Neural progenitor cell (in vitro differentiated cells): ENCODE data around the gene IL17A. TPM values are rescaled to one million over a fixed set of nuclear protein-coding genes. Genes with fewer than 3 reads are reported as not detected.

Source experiments
- DNase-seq: peaks from one replicate; pipeline ENCODE4 v3.0.0-alpha.2; 2016; ENCODE audit warnings: low spot score
- H2AFZ ChIP-seq: fragments of 200-600 bp; sonication (generic); replicated peaks from 2 replicates; pipeline ENCODE4 v1.6.1; 2016; ENCODE audit warnings: antibody characterized with exemption
- H3F3A ChIP-seq: fragments of 200-600 bp; sonication (generic); 2 replicates; pipeline ENCODE4 v1.6.1; 2016; ENCODE audit warnings: antibody characterized with exemption, low read depth
- H3K27ac ChIP-seq: fragments of 200-600 bp; sonication (generic); 2 replicates; pipeline ENCODE4 v1.5.1; 2016; ENCODE audit warnings: mild to moderate bottlenecking
- H3K27me3 ChIP-seq: fragments of 200-600 bp; sonication (generic); 2 replicates; pipeline ENCODE4 v1.6.1; 2016; ENCODE audit warnings: mild to moderate bottlenecking, moderate library complexity
- H3K36me3 ChIP-seq: fragments of 200-600 bp; sonication (generic); 2 replicates; pipeline ENCODE4 v1.5.1; 2016
- H3K4me1 ChIP-seq: fragments of 200-600 bp; sonication (generic); 2 replicates; pipeline ENCODE4 v1.6.1; 2016; ENCODE audit warnings: mixed run types
- H3K4me2 ChIP-seq: fragments of 200-600 bp; sonication (generic); 2 replicates; pipeline ENCODE4 v1.6.1; 2016
- H3K4me3 ChIP-seq: fragments of 200-600 bp; sonication (generic); 2 replicates; pipeline ENCODE4 v1.5.1; 2016
- H3K79me2 ChIP-seq: fragments of 200-600 bp; sonication (generic); 2 replicates; pipeline ENCODE4 v1.6.1; 2016; ENCODE audit warnings: low read depth
- H3K9ac ChIP-seq: fragments of 200-600 bp; sonication (generic); 2 replicates; pipeline ENCODE4 v1.6.1; 2016
- H3K9me3 ChIP-seq: fragments of 200-600 bp; sonication (generic); 2 replicates; pipeline ENCODE4 v1.5.1; 2016; ENCODE audit warnings: low read depth
- H4K20me1 ChIP-seq: fragments of 200-600 bp; sonication (generic); 2 replicates; pipeline ENCODE4 v1.6.1; 2016; ENCODE audit warnings: low read depth
- H3K27ac Mint-ChIP-seq: 3 replicates; pipeline ENCODE4 v1.8.0; 2021; ENCODE audit warnings: mixed read lengths
- H3K27me3 Mint-ChIP-seq: 2 replicates; pipeline ENCODE4 v1.8.0; 2022; ENCODE audit warnings: low read depth, mild to moderate bottlenecking, inconsistent platforms, moderate library complexity, mixed read lengths; ENCODE audit not compliant: insufficient read depth
- H3K36me3 Mint-ChIP-seq: 3 replicates; pipeline ENCODE4 v1.8.0; 2021; ENCODE audit warnings: mixed read lengths
- H3K4me1 Mint-ChIP-seq: 3 replicates; pipeline ENCODE4 v1.8.0; 2021; ENCODE audit warnings: mixed read lengths
- H3K4me3 Mint-ChIP-seq: 3 replicates; pipeline ENCODE4 v1.8.0; 2021; ENCODE audit warnings: mild to moderate bottlenecking, moderate library complexity, mixed read lengths
- H3K9me3 Mint-ChIP-seq: 3 replicates; pipeline ENCODE4 v1.8.0; 2020; ENCODE audit warnings: mixed read lengths
- EZH2 ChIP-seq: fragments of 200-600 bp; sonication (generic); IDR thresholded peaks from 2 replicates; pipeline ENCODE4 v1.6.1; 2017; ENCODE audit warnings: antibody characterized with exemption, mild to moderate bottlenecking, moderate library complexity
- EZH2phosphoT487 ChIP-seq: fragments of 200-600 bp; sonication (generic); IDR thresholded peaks from 2 replicates; pipeline ENCODE4 v1.6.1; 2017; ENCODE audit warnings: antibody characterized with exemption
- total RNA-seq: library from RNA; depleted of rRNA; stranded (reverse); fragments of >200 nt; gene quantifications from 2 replicates; pipeline ENCODE4 v1.2.3, GENCODE V29; 2015; ENCODE audit warnings: low replicate concordance
- TF ChIP-seq, protein P1 (sequence below): fragments of 200-600 bp; sonication (generic); IDR thresholded peaks from 2 replicates; pipeline ENCODE4 v1.5.1; 2017; ENCODE audit warnings: antibody characterized with exemption, mild to moderate bottlenecking

IL17A gene
- total RNA-seq, 1 donor from 2014 or later: not detected

- Mint-ChIP-seq H3K27ac (no peak overlapping the region), H3K36me3 (no peaks in the 10 kb centered on the region)
These were observed 31.6 kb downstream of the IL17A start for GRCh38 chr6:52217761-52218160.

GRCh38 chr6:52221302-52221701 lies 35.1 kb downstream of the IL17A start:
- Histone ChIP-seq H3K4me1 (no peaks in the 10 kb centered on the region), H3K27me3 (no peaks in the 10 kb centered on the region), H3K27ac (no peak overlapping the region), H3K4me2 (no peak overlapping the region), H3F3A (no peaks in the 10 kb centered on the region), H3K4me3 (no peak overlapping the region), H4K20me1 (no peaks in the 10 kb centered on the region), H2AFZ (no peak overlapping the region), H3K36me3 (no peaks in the 10 kb centered on the region), H3K9me3 (no peaks in the 10 kb centered on the region), H3K9ac (no peak overlapping the region), H3K79me2 (no peaks in the 10 kb centered on the region)
- Mint-ChIP-seq H3K27me3 (peaks cover 3% of the 10 kb centered on the region), H3K27ac (no peak overlapping the region), H3K4me1 (no peaks in the 10 kb centered on the region), H3K36me3 (no peaks in the 10 kb centered on the region), H3K4me3 (no peak overlapping the region), H3K9me3 (no peaks in the 10 kb centered on the region)
- no peak for TF ChIP-seq EZH2
- TF ChIP-seq EZH2phosphoT487: no peak
- TF ChIP-seq, protein P1, sequence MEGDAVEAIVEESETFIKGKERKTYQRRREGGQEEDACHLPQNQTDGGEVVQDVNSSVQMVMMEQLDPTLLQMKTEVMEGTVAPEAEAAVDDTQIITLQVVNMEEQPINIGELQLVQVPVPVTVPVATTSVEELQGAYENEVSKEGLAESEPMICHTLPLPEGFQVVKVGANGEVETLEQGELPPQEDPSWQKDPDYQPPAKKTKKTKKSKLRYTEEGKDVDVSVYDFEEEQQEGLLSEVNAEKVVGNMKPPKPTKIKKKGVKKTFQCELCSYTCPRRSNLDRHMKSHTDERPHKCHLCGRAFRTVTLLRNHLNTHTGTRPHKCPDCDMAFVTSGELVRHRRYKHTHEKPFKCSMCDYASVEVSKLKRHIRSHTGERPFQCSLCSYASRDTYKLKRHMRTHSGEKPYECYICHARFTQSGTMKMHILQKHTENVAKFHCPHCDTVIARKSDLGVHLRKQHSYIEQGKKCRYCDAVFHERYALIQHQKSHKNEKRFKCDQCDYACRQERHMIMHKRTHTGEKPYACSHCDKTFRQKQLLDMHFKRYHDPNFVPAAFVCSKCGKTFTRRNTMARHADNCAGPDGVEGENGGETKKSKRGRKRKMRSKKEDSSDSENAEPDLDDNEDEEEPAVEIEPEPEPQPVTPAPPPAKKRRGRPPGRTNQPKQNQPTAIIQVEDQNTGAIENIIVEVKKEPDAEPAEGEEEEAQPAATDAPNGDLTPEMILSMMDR: no peak
- DNase-seq: no peak

More at GRCh38 chr6:52217761-52218160, 31.6 kb downstream of the IL17A start:
- no peaks in the 10 kb centered on the region for H3K27me3 Mint-ChIP-seq
- Histone ChIP-seq H3K9me3 (no peaks in the 10 kb centered on the region), H3K4me3 (no peak overlapping the region), H3K79me2 (no peaks in the 10 kb centered on the region), H3K36me3 (no peaks in the 10 kb centered on the region), H3K4me1 (no peaks in the 10 kb centered on the region), H4K20me1 (no peaks in the 10 kb centered on the region), H3F3A (no peaks in the 10 kb centered on the region), H3K27me3 (no peaks in the 10 kb centered on the region), H3K9ac (no peak overlapping the region), H3K27ac (no peak overlapping the region), H2AFZ (no peak overlapping the region), H3K4me2 (no peak overlapping the region)
- H3K4me3 Mint-ChIP-seq: no peak overlapping the region
- no peaks in the 10 kb centered on the region for H3K9me3 Mint-ChIP-seq
- no peaks in the 10 kb centered on the region for H3K4me1 Mint-ChIP-seq
- no peak for DNase-seq
- no peak for TF ChIP-seq EZH2
- TF ChIP-seq, protein P1: no peak

- no peak overlapping the region for H3K27ac ChIP-seq
- Mint-ChIP-seq H3K36me3 (no peaks in the 10 kb centered on the region), H3K27me3 (peaks cover 7% of the 10 kb centered on the region), H3K4me3 (no peak overlapping the region), H3K4me1 (no peaks in the 10 kb centered on the region), H3K27ac (no peak overlapping the region), H3K9me3 (no peaks in the 10 kb centered on the region)
- no peaks in the 10 kb centered on the region for H3K4me1 ChIP-seq
- no peaks in the 10 kb centered on the region for H3F3A ChIP-seq
- H3K9me3 ChIP-seq: no peaks in the 10 kb centered on the region
- H3K4me2 ChIP-seq: no peak overlapping the region
- no peak overlapping the region for H3K4me3 ChIP-seq
- no peak for TF ChIP-seq EZH2phosphoT487
- TF ChIP-seq, protein P1: no peak
- no peak for TF ChIP-seq EZH2
- H2AFZ ChIP-seq: no peak overlapping the region
- H4K20me1 ChIP-seq: no peaks in the 10 kb centered on the region
- no peaks in the 10 kb centered on the region for H3K27me3 ChIP-seq
- DNase-seq: no peak
- H3K79me2 ChIP-seq: no peaks in the 10 kb centered on the region
- H3K36me3 ChIP-seq: no peaks in the 10 kb centered on the region
- H3K9ac ChIP-seq: no peak overlapping the region
These were observed 41.3 kb downstream of the IL17A start for GRCh38 chr6:52227495-52227894.
